ENCODE measurements around the gene UBE2I. TPM values are rescaled to one million over a fixed set of nuclear protein-coding genes. Genes with fewer than 3 reads are reported as not detected.

Gene UBE2I
- total and polyA plus RNA-seq, 2 of the 4 experiments (the other 2 are of a cell fraction) = 30.8 to 140 TPM

- in situ Hi-C loops (cut with MboI; ENCODE audit: low sequenced_read_pairs) = no loop called here
- 0 out of 2 replicates have a peak, but pooled peaks cover 2% of the 10 kb centered on the region for H3K4me1 ChIP-seq (ENCODE audit: control insufficient read depth, insufficient read depth, low read length)
- no peak for TF ChIP-seq ELK1 (IDR thresholded peaks at IDR 0.05; ENCODE audit: borderline replicate concordance, low read depth, low read length)
- no peak for TF ChIP-seq MAFK (IDR thresholded peaks at IDR 0.05; ENCODE audit: low read depth, low read length)
- no peak for TF ChIP-seq SMC3 (IDR thresholded peaks at IDR 0.05; ENCODE audit: low read depth, low read length)
- TF ChIP-seq USF2 (IDR thresholded peaks at IDR 0.05; ENCODE audit: low read depth, low read length) = no peak
- TF ChIP-seq MXI1 (IDR thresholded peaks at IDR 0.05; ENCODE audit: borderline replicate concordance, low read depth, low read length) = no peak
- no peak overlapping the region for H3K4me3 ChIP-seq (ENCODE audit: insufficient read depth, low read depth, low read length)
- no peak overlapping the region for H2BK20ac ChIP-seq (ENCODE audit: low read depth, low read length)
- dilution Hi-C loops (cut with HindIII; ENCODE audit: low sequenced_read_pairs, unreplicated experiment) = no loop called here
- H3K14ac ChIP-seq (replicated peaks; ENCODE audit: low read depth, low read length) = no peak overlapping the region
- no peak overlapping the region for H2BK15ac ChIP-seq (ENCODE audit: low read depth, low read length)
- ChIA-PET CTCF (interaction anchor here (1.6 kb wide), 1 partner anchor 20 kb away, joined by 3 read pairs; no protein-coding TSS in a partner anchor), POLR2A (ENCODE audit: unreplicated experiment) (no interaction called here)
- no peak overlapping the region for H2AK9ac ChIP-seq (replicated peaks; ENCODE audit: low read depth, low read length, poor library complexity)
- H3K4me2 ChIP-seq (ENCODE audit: low read depth, low read length) = no peak overlapping the region
- no peaks in the 10 kb centered on the region for H3K9me3 ChIP-seq (ENCODE audit: control insufficient read depth, insufficient read depth, low read length)
- no TSS peak for BruUV-seq (replicated peaks)
- H3K79me1 ChIP-seq (ENCODE audit: low read depth in 1 of 2, low read length in 2 of 2) = no peaks in the 10 kb centered on the region
- no peak overlapping the region for H4K91ac ChIP-seq (ENCODE audit: insufficient read depth, low read depth, low read length)
- H4K8ac ChIP-seq (ENCODE audit: low read depth in 2 of 2, low read length in 2 of 2) = no peak overlapping the region
- H3K27me3 ChIP-seq (ENCODE audit: control insufficient read depth, insufficient read depth, low read length) = no peaks in the 10 kb centered on the region
- peak overlapping the region; percentile 72 for H2AFZ ChIP-seq (replicated peaks; ENCODE audit: low read length, poor library complexity)
- DNase-seq (no peak), ATAC-seq (ENCODE audit: low read depth) (no peak)
- no peak overlapping the region for H4K5ac ChIP-seq (ENCODE audit: low read depth, low read length)
- intact Hi-C loops (cut with micrococcal nuclease) = no loop called here
- H3K56ac ChIP-seq (ENCODE audit: extremely low read depth, insufficient read depth, low read length) = no peak overlapping the region
- H3K23ac ChIP-seq (ENCODE audit: low read depth, low read length) = no peak overlapping the region
- peaks cover 9% of the 10 kb centered on the region; the same call in 1 of the 2 replicates for H3K36me3 ChIP-seq (ENCODE audit: control insufficient read depth, insufficient read depth, low read length)
- no peak overlapping the region for H2AK5ac ChIP-seq (ENCODE audit: low read depth, low read length)
- H2BK5ac ChIP-seq (ENCODE audit: low read depth, low read length, poor library complexity, severe bottlenecking) = no peak overlapping the region
- 59% methylated on average over 30 of the region's 44 CpGs; no CpG with 5 or more reads in 1 of the 2 experiments for WGBS, 2 experiments (ENCODE audit: extremely low coverage in 2 of 2, insufficient read length in 1 of 2)
- no peak overlapping the region for H3K27ac ChIP-seq (ENCODE audit: insufficient read depth, low read length)
- no peaks in the 10 kb centered on the region for H3K9me1 ChIP-seq (ENCODE audit: insufficient read depth, low read length)
- H2BK120ac ChIP-seq (ENCODE audit: low read depth, low read length) = no peak overlapping the region
- H3K9ac ChIP-seq (ENCODE audit: low read depth, low read length) = no peak overlapping the region
- no peaks in the 10 kb centered on the region for H4K20me1 ChIP-seq (ENCODE audit: insufficient read depth, low read length)
- H3K18ac ChIP-seq (ENCODE audit: low read depth, low read length) = no peak overlapping the region
- no peak overlapping the region for H3K4ac ChIP-seq (ENCODE audit: low read depth, low read length)
Measured at GRCh38 chr16:1343428-1344242, 34.2 kb downstream of the UBE2I start.
